ENCODE data around the gene THBS2.

DNA sequence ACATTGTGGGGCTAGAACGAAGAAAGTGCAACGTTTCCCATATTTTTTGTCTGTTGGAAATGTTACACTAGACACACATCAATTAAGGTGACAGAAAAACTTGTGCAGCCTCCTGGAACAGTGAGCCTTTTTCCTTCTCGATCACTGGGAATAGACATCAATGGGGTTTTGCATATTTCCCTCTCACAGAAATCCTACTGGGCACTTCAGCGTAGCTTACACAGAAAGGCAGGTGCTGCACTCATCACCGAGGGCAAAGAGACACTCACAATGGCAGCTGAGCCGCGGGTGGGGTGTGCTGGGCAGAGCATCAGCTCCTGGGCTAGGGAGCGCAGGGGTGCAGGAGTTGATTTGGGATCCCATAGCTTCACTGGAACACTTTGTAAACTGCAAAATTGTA lies 64.5 kb downstream of the THBS2 start:
- TF ChIP-seq, protein P1, sequence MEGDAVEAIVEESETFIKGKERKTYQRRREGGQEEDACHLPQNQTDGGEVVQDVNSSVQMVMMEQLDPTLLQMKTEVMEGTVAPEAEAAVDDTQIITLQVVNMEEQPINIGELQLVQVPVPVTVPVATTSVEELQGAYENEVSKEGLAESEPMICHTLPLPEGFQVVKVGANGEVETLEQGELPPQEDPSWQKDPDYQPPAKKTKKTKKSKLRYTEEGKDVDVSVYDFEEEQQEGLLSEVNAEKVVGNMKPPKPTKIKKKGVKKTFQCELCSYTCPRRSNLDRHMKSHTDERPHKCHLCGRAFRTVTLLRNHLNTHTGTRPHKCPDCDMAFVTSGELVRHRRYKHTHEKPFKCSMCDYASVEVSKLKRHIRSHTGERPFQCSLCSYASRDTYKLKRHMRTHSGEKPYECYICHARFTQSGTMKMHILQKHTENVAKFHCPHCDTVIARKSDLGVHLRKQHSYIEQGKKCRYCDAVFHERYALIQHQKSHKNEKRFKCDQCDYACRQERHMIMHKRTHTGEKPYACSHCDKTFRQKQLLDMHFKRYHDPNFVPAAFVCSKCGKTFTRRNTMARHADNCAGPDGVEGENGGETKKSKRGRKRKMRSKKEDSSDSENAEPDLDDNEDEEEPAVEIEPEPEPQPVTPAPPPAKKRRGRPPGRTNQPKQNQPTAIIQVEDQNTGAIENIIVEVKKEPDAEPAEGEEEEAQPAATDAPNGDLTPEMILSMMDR (IDR thresholded peaks at IDR 0.05; ENCODE audit: insufficient read depth, low read length) = no peak
- TF ChIP-seq, protein P2, sequence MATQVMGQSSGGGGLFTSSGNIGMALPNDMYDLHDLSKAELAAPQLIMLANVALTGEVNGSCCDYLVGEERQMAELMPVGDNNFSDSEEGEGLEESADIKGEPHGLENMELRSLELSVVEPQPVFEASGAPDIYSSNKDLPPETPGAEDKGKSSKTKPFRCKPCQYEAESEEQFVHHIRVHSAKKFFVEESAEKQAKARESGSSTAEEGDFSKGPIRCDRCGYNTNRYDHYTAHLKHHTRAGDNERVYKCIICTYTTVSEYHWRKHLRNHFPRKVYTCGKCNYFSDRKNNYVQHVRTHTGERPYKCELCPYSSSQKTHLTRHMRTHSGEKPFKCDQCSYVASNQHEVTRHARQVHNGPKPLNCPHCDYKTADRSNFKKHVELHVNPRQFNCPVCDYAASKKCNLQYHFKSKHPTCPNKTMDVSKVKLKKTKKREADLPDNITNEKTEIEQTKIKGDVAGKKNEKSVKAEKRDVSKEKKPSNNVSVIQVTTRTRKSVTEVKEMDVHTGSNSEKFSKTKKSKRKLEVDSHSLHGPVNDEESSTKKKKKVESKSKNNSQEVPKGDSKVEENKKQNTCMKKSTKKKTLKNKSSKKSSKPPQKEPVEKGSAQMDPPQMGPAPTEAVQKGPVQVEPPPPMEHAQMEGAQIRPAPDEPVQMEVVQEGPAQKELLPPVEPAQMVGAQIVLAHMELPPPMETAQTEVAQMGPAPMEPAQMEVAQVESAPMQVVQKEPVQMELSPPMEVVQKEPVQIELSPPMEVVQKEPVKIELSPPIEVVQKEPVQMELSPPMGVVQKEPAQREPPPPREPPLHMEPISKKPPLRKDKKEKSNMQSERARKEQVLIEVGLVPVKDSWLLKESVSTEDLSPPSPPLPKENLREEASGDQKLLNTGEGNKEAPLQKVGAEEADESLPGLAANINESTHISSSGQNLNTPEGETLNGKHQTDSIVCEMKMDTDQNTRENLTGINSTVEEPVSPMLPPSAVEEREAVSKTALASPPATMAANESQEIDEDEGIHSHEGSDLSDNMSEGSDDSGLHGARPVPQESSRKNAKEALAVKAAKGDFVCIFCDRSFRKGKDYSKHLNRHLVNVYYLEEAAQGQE (IDR thresholded peaks at IDR 0.05; ENCODE audit: insufficient replicate concordance, low read depth) = no peak
- no peak for TF ChIP-seq POLR2AphosphoS5 (IDR thresholded peaks at IDR 0.05; ENCODE audit: low read depth)

All from HL-60 (cell line).